GM18498 (cell line): ENCODE measurements around the gene RPL18.
"Not testable (repeated sequence)": the region's sequence is repeated elsewhere in the genome, so short reads cannot be mapped to it uniquely, and the experiment has no call there.

ENCODE experiments used
- ATAC-seq: cut with Tn5 transposase; IDR thresholded peaks from one replicate; pipeline ENCODE4 v1.9.1; 2021; ENCODE audit warnings: mild to moderate bottlenecking, moderate library complexity; ENCODE audit not compliant: unreplicated experiment

Gene RPL18

GRCh38 chr19:48588670-48589401 lies 30.1 kb downstream of the RPL18 start:
- no peak for ATAC-seq

GRCh38 chr19:48587387-48587786 lies 31.6 kb downstream of the RPL18 start:
- ATAC-seq, result no peak

- ATAC-seq, result no peak
These were observed 36.8 kb downstream of the RPL18 start for GRCh38 chr19:48582168-48582567.

DNA sequence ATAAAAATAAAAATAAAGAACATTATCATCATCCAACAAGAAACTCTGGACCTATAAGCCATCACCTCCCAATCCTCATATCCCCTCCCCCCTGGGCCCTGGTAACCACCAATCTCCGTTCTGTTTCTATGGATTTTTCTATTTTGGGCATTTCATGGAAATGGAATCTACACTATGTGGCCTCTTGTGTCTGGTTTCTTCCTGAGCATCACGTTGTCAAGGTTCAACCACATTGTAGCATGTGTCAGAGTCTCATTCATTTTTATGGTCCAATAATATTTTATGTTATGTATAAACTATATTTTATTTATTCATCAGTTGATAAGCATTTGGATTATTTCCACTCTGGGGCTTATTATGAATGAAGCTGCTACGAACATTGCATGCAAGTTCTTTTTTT lies 40.1 kb downstream of the RPL18 start:
- no peak for ATAC-seq

- ATAC-seq, result not testable (repeated sequence)
These were observed 41.1 kb downstream of the RPL18 start for GRCh38 chr19:48577908-48578307.

- no peak for ATAC-seq
These were observed 42.9 kb downstream of the RPL18 start for GRCh38 chr19:48575931-48576622.

GRCh38 chr19:48573163-48573505 lies 45.8 kb downstream of the RPL18 start:
- no peak for ATAC-seq

- no peak for ATAC-seq
These were observed 47.4 kb downstream of the RPL18 start for GRCh38 chr19:48571378-48572162.

DNA sequence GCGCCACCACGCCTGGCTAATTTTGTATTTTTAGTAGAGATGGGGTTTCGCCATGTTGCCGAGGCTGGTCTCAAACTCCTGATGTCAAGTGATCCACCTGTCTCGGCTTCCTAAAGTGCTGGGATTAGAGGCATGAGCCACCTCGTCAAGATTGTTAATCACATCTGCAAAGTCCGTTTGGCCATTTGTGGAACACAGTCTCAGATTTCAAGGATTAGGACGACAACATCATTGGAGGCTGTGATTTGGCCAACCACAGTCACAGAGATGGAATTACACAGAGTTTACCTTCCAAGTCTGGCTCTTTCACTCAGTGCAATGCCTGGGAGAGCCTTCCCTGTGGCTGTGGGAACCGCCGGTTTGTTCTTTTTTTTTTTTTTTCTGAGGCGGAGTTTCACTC lies 49.2 kb downstream of the RPL18 start:
- ATAC-seq, result no peak

DNA sequence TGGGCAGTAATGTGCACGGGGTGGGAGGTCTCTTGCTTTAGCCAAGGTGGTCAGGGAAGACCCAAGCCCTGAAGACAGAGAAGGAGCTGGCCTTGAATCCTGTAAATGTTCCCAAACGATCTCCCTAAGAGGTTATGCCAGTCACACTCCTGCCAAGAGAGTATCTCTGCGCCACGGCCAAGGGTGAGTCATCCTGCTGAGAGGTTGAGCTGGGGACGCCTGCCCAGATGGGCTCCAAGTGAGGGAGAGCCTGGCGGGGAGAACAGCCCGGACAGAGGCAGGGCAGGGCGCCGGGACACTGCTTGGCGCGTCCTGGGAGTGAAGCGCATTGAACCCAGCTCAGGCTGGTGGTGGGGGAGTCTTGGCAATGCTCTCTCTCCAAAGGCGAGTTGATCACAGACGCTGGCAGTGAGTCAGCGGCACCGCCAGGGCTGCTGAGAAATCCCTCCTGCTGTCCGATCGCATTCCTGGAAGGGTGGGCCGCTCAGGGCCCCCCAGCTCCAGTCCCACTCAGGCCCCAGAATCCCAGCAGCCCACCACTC lies 50.6 kb downstream of the RPL18 start:
- ATAC-seq, result no peak
